ENCODE measurements around the gene ITGBL1.

The ITGBL1 gene

DNA sequence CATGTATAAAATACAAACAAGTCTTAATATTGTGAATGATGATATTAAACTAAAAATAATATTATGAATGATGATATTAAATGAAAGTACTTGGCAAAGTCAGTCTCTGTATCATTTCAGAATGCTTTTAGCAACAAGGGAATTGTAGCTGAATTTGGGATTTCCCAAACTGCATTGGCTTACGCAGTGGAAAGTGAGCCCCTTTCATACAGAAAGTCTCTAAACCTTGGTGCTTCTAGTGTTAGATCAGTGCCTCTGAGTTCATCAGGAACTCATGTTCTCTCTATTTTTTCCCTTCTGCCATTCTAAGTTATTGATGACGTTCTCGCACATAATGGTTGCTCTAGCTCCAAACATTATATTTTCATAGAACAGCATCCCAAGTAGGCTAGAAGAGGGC is 300.0 kb downstream of the ITGBL1 start:
- no peak for DNase-seq (ENCODE audit: low spot score)

DNA sequence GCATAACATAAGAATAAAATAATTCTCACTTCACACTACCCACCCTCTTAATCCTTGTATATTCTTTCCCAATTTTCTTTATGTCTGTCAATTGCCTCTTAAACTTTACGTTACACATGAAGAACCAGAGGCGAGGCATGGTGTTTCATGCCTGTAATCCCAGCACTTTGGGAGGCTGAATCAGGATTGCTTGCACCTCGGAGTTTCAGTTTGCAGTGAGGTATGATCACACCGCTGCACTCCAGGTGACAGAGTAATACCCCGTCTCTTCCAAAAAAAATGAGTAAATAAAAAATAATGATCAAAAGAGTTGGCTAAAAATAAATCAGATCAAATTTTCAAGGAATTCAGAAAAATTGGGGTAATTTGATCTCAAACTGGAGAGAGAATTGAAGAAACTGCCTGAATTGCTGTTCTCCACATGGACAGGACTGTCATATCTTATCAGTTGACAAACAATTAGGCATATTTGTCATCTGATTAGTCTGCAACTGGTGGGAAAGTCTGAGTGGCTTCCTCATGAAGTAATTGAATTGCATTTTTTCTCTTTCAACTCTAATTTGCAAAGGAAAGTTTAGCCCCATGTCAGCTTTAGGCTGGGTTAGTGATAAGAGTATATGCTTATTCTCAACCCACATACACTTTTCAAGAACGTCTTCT is 302.9 kb downstream of the ITGBL1 start:
- DNase-seq (ENCODE audit: low spot score), result no peak

DNA sequence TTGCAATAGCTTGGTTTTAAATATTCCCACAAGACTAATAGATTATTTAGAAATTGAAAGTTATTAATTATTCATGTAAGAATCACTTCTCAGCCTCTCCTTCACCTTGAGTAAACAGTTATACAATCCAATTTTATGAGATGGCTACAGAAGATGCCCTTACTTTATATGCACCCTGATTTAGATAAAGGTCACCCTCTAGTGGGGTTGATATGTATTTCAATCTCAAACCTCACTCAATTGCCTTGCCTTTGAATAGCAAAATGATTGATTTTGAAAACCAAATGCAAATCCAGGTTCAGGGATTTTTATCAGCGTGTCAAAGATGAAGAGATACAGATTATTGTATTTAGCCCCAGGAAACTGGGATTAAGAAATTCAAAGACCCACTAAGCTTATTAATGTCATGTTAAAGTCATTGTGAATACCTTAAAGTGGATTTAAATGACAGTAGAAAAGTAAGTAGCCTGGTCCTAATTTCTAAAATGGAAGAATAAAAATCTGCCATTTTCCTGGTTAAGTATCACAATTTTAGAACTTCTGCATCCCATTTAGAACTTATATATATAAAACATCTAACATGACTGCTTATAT is 305.1 kb downstream of the ITGBL1 start:
- DNase-seq (ENCODE audit: low spot score), result peak; percentile 58

DNA sequence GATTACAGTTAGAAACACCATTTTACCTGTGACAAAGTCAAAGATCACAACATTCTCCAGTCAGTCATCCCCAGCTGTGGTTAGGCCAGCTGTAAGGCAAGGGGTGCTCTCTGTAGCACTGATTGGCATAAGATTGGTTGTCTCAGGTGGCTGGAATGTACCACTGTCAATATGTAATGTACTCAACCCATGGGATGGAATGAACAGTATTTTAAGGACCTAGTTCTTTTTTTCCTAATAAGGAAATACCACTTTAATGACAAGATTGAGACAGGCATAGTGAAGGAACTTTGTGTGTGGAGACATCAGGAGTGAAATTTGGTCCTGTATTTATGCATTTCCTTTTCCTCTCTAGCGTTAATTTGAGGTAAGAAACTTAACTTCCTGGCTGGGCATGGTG is 310.7 kb downstream of the ITGBL1 start:
- DNase-seq (ENCODE audit: low spot score), result no peak

Measured in GM03348 (cell line).